ENCODE measurements around the gene CLDN20.

CLDN20 gene

DNA sequence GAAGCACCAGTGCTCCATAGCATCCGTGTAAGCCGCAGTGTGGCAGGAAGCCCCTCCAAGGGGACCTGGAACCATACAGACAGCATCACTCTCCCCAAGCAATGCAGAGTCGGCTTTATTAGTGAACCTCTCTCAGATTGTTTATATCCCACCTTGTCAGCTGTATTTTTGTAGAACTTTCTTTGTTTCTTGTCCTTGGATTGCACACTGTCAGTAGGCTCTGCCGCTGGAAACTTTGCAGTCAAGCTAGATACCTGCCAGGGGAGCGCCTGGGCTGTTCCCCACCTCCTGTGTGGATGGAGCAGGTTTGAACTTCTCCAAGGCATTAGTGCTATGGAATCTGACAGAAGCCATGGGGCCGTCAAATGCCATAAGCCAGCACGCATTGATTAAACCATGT, 18.6 kb upstream of the CLDN20 start:
- no peak overlapping the region for H3K4me3 ChIP-seq (ENCODE audit: low read depth, low read length)
- no peak for TF ChIP-seq CTCF (IDR thresholded peaks at IDR 0.05; ENCODE audit: low read depth, low read length)

GRCh38 chr6:155245831-155246230, 18.0 kb upstream of the CLDN20 start:
- TF ChIP-seq CTCF (IDR thresholded peaks at IDR 0.05; ENCODE audit: low read depth, low read length) = no peak

DNA sequence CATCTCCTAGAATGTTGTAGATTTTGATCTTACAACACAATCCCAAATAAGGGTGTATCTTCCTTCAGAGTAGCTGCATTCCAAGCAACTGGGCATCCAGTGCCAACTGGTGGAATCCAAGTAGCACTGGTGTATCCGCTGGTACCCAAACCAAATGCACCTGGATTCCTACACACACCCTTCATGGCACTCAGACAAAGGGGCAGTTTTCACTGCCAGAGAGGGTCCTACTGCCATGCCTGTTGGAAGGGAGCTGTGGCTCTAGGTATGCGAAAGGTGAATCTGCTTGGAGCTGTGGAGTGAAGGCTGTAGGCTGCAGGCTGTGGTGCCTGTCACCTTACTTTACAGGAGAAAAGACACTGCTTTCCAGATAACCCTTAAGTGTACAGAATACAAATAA, 17.0 kb upstream of the CLDN20 start:
- no peak for TF ChIP-seq CTCF (IDR thresholded peaks at IDR 0.05; ENCODE audit: low read depth, low read length)
- no peak overlapping the region for H3K4me3 ChIP-seq (ENCODE audit: low read depth, low read length)

More at GRCh38 chr6:155245831-155246230, 18.0 kb upstream of the CLDN20 start:
- no peak overlapping the region for H3K4me3 ChIP-seq (ENCODE audit: low read depth, low read length)

GRCh38 chr6:155247618-155248007, 16.2 kb upstream of the CLDN20 start:
- H3K4me3 ChIP-seq (ENCODE audit: low read depth, low read length) = no peak overlapping the region
- TF ChIP-seq CTCF (IDR thresholded peaks at IDR 0.05; ENCODE audit: low read depth, low read length) = no peak

DNA sequence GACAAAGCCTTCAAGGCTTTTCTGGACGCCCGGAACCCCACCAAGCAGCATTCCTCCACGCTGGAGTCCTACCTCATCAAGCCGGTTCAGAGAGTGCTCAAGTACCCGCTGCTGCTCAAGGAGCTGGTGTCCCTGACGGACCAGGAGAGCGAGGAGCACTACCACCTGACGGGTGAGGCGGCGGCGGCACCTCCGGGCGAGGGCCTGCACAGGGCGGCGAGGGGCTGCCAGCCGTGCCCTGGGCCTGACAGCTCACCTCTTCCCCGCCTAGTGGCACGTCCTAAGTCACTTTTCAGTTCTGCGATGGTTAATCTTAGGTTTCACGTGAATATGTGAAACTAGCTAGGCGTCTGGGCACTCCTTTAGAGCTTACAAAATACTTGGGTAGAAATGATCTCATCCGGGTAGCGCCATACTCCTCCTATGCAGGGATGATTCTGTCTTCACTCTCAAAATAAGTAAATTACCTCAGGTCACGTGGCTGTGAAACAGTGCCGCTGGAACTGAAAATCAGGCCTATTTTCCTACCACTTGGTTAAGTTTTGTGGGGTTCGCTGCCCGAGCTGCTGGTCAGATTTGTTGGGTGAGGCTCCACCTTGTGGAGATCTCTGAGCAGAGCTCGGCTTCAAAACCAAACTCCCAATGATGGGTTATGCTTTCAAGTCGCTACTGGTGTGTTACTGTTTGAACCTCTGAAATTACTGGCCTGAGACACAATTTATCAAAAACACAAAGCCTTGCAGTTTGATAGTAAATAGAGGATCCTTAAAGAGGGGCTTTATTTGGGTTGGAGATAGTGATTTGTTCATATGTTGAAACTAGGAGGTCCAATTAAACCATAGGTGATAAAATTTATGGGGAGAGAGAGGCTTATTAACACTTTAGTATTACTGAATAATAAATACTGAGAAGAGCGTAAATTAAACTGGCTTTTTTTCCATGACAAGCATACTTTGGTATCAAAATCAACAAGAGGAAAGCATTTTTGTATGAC, 15.5 kb upstream of the CLDN20 start:
- no peak overlapping the region for H3K4me3 ChIP-seq (ENCODE audit: low read depth, low read length)
- TF ChIP-seq CTCF (IDR thresholded peaks at IDR 0.05; ENCODE audit: low read depth, low read length) = peak; percentile 73

- no peak overlapping the region for H3K4me3 ChIP-seq (ENCODE audit: low read depth, low read length)
- no peak for TF ChIP-seq CTCF (IDR thresholded peaks at IDR 0.05; ENCODE audit: low read depth, low read length)
These were observed 13.0 kb upstream of the CLDN20 start for GRCh38 chr6:155250701-155251381.

- TF ChIP-seq CTCF (IDR thresholded peaks at IDR 0.05; ENCODE audit: low read depth, low read length) = no peak
- H3K4me3 ChIP-seq (ENCODE audit: low read depth, low read length) = no peak overlapping the region
These were observed 11.2 kb upstream of the CLDN20 start for GRCh38 chr6:155252581-155252980.

Measured in WI38 (cell line).